HG03342 (cell line): ENCODE results near the gene ARID5B.

ENCODE experiments used
- ATAC-seq: cut with Tn5 transposase; IDR thresholded peaks from one replicate; pipeline ENCODE4 v1.9.1; 2021; ENCODE audit warnings: mild to moderate bottlenecking, moderate library complexity; ENCODE audit not compliant: unreplicated experiment

ARID5B gene

GRCh38 chr10:62088786-62089185 lies 187.3 kb downstream of the ARID5B start:
- ATAC-seq = no peak

GRCh38 chr10:62092301-62093030 lies 191.0 kb downstream of the ARID5B start:
- no peak for ATAC-seq

- ATAC-seq = no peak
Measured at GRCh38 chr10:62093863-62094291, 192.4 kb downstream of the ARID5B start.

- no peak for ATAC-seq
Measured at GRCh38 chr10:62095181-62096122, 194.0 kb downstream of the ARID5B start.

- no peak for ATAC-seq
Measured at GRCh38 chr10:62096256-62096933, 194.9 kb downstream of the ARID5B start.

GRCh38 chr10:62098278-62099121 lies 197.0 kb downstream of the ARID5B start:
- ATAC-seq = no peak

GRCh38 chr10:62099299-62099698 lies 197.8 kb downstream of the ARID5B start:
- ATAC-seq = no peak

- no peak for ATAC-seq
Measured at GRCh38 chr10:62103857-62104256, 202.4 kb downstream of the ARID5B start.

- ATAC-seq = no peak
Measured at GRCh38 chr10:62106929-62107519, 205.5 kb downstream of the ARID5B start.

GRCh38 chr10:62108759-62109586 lies 207.5 kb downstream of the ARID5B start:
- ATAC-seq = no peak

- ATAC-seq = peak; percentile 86
Measured at GRCh38 chr10:62109587-62110293, 208.2 kb downstream of the ARID5B start.

- ATAC-seq = no peak
Measured at GRCh38 chr10:62112300-62112699, 210.8 kb downstream of the ARID5B start.

GRCh38 chr10:62112963-62113362 lies 211.5 kb downstream of the ARID5B start:
- no peak for ATAC-seq

- no peak for ATAC-seq
Measured at GRCh38 chr10:62113680-62114079, 212.2 kb downstream of the ARID5B start.

- ATAC-seq = no peak
Measured at GRCh38 chr10:62115321-62115720, 213.8 kb downstream of the ARID5B start.

GRCh38 chr10:62115842-62116241 lies 214.3 kb downstream of the ARID5B start:
- no peak for ATAC-seq

- ATAC-seq = no peak
Measured at GRCh38 chr10:62116896-62117295, 215.4 kb downstream of the ARID5B start.

- no peak for ATAC-seq
Measured at GRCh38 chr10:62121187-62121530, 219.7 kb downstream of the ARID5B start.

GRCh38 chr10:62127975-62128374 lies 226.5 kb downstream of the ARID5B start:
- no peak for ATAC-seq
